Ureter (tissue), 1 donor: Measurements from ENCODE around the gene POLR1H. TPM values are rescaled to one million over a fixed set of nuclear protein-coding genes. Genes with fewer than 3 reads are reported as not detected.
A peak's percentile ranks its signal among the peaks of the same experiment; 100 is the strongest.

Experiments used
- DNase-seq: peaks from one replicate; pipeline ENCODE4 v3.0.0-alpha.2; 2020; ENCODE audit warnings: low spot score
- total RNA-seq: library from RNA; stranded (reverse); gene quantifications from one replicate; pipeline ENCODE4 v1.2.4, GENCODE V29; 2023
- donor health status: DM: yes; HTN: yes; CAD: no.

The POLR1H gene
- total RNA-seq, 1 donor from 2014 or later: 33.2 TPM

- DNase-seq: peak; percentile 62
These were observed 893 bp downstream of the POLR1H start for GRCh38 chr6:30061858-30062458.

- DNase-seq: no peak
These were observed 1.6 kb downstream of the POLR1H start for GRCh38 chr6:30062471-30063178.

GRCh38 chr6:30063315-30063714 is 2.2 kb downstream of the POLR1H start:
- DNase-seq: no peak

- DNase-seq: no peak
These were observed 5.0 kb downstream of the POLR1H start for GRCh38 chr6:30066082-30066481.

- DNase-seq: peak; percentile 99
These were observed 5.8 kb downstream of the POLR1H start, which contains the start of gene PPP1R11 for GRCh38 chr6:30066577-30067459. PPP1R11 (plus strand) TSS chr6:30067198; CDS start chr6:30067411, 213 bp downstream.

- DNase-seq: no peak
These were observed 6.5 kb downstream of the POLR1H start for GRCh38 chr6:30067460-30068139.

GRCh38 chr6:30071081-30071818 is 10.2 kb downstream of the POLR1H start:
- DNase-seq: no peak

GRCh38 chr6:30071858-30072257 is 10.8 kb downstream of the POLR1H start:
- no peak for DNase-seq

- no peak for DNase-seq
These were observed 12.6 kb downstream of the POLR1H start for GRCh38 chr6:30073489-30074235.

GRCh38 chr6:30074331-30075093 is 13.4 kb downstream of the POLR1H start:
- DNase-seq: no peak

- no peak for DNase-seq
These were observed 14.2 kb downstream of the POLR1H start, which contains the start of gene RNF39 for GRCh38 chr6:30075094-30075789. RNF39 (minus strand) TSS chr6:30075769; CDS start chr6:30075585, 184 bp downstream.

- peak; percentile 67 for DNase-seq
These were observed 15.0 kb downstream of the POLR1H start for GRCh38 chr6:30075790-30076732.

GRCh38 chr6:30077218-30077617 is 16.2 kb downstream of the POLR1H start:
- no peak for DNase-seq

- DNase-seq: no peak
These were observed 26.8 kb downstream of the POLR1H start for GRCh38 chr6:30087876-30088275.

GRCh38 chr6:30091577-30092381 is 30.7 kb downstream of the POLR1H start:
- peak; percentile 73 for DNase-seq

- DNase-seq: no peak
These were observed 31.9 kb downstream of the POLR1H start for GRCh38 chr6:30092852-30093543.
